DLD1 (cell line): ENCODE results near the gene NUP88.

Experiments used
- in situ Hi-C: cut with HindIII; loops from 2 replicates; pipeline ENCODE4 v1.10.0; 2017; ENCODE audit warnings: low sequenced_read_pairs

The NUP88 gene

DNA sequence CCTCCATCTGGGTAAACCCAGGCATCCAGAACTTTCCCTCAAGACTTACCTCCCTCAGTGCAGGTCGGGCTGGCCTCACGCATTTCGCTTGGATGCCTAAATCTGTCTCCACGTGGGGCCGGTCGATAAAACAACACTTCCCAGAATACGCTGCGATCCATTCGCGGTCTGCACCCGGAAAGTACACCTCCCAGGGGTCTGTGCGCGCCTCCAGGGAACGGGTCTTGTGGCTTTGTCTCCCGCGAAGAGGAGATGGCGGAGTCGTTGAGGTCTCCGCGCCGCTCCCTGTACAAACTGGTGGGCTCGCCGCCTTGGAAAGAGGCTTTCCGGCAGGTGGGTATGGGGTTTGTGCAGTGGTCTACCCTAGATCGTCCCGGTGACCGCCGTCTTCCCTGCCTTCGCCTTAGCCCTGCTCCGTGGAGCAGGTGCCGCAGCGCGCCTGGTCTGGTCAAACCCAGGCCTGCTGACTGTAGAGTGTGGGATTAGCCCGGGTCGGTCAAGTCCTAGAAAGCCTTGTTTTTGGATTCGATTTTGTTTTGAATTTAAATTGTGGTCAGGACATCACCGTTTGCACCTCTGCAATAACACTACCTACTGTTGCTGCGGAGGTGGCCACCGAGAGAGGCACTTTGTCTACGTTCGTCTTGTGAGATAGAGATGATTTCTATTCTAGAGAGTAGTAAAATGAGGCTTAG lies 644 bp upstream of the NUP88 start, which contains the start of gene RPAIN:
RPAIN (plus strand) TSS at position 224 of the 695 bp plus-strand sequence; CDS start at position 253, 29 bp downstream.
- in situ Hi-C loops = no loop called here

DNA sequence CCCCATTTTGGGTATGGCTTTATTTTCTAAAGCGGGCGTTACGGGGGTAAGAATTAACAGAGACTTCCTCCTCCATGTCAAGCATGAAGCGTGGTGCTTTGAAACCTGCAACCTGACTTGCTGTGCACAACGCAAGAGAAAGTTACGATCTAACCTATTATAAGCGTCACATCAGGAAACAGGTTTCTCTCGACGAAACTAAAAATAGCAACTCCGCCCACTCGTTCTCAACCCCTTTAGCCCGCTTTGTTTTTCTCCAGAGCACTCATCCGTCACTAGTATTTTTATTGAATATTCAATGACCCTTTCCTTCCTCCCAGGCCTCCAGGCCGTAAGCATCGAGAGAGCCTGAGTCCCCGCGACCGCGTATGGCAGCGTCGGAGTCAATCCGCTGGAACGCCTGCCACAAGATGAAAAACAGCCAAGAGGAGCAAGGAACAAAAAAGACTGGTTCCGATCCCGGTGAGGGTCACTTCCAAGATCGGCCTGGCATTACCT lies 555 bp downstream of the NUP88 start:
- in situ Hi-C loops = no loop called here

DNA sequence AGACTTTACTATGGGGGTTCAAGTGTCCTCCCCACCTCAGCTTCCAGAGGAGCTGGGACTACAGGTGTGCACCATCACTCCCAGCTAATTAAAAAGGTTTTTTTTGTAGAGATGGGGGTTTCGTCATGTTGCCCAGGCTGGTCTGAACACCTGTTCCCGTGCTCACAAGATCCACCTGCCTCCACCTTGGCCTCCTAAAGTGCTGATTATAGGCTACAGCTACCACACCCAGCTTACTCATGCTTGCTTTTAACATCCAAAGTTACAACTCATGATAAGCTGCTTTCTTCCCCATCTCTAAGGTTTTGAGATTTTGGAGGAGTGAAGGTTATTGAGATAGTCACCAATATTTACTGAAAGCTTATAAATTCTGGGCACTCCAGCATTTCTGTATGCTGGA lies 2.6 kb downstream of the NUP88 start:
- in situ Hi-C loops = no loop called here

DNA sequence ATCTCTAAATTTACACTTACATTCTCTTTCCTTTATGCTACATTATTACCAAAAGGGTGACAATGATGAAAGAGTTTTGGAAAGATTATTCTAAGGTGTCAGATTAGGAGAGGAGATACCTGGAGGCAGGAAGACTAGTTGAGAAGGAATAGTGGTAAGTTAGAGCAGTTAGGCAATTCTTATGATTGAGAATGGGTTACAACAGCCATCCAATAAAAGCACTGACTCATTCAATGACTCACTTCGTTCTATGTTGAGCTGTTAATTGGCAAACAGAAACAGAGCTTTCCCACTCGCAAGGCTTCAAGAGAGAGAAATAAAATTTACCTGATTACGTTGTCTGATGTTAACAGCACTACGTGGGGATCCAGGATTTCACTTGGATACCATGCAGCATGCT lies 5.8 kb downstream of the NUP88 start:
- in situ Hi-C loops = no loop called here

DNA sequence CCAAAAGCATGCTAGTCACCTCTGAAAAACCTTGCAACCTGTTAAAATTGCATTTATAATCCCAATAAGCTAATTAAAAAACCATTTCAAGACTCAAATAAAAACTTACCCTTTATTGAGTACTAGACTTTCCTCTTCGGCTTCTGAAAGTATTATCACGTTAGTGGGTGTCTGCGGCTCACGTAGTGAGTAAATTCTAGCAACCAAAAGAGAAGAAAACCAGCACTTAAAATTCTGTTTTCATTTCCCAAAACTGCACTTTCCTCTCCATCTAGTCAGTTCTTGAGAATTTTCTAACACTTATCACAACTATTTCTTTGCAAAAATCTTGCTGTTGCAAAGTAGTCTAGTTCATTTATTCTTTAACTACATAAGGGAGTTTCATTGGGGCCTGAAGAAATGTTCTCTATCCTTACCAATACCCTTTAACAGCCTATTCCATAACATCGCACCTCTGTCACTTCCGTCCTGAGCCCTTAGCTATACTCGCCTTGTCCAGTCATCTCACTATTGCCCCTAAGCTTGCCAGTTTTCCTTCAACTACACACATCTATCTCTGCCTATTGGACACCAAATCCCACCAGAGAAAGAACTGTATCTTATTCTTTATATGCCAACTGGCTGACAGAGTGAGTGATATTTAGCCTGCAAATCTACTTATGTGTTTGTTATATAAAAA lies 8.7 kb downstream of the NUP88 start:
- in situ Hi-C loops = no loop called here

DNA sequence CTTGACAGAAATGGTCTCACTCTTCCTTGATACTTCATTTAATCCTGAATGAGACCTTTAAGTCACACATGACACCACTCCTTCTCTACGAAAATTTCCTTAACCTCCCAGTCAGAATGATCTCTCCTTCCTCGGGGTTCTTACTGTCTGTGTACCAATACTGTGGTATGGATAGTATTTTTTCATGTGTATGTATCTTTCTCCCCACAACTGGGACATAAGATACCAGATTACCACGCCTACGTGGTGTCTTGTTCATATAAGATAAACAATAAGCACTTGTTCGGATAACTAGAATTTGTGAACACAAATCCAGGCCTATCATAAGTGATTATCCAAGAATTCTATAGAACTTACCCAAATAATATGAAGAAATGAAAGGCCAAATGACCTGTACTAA lies 11.3 kb downstream of the NUP88 start:
- in situ Hi-C loops = no loop called here

DNA sequence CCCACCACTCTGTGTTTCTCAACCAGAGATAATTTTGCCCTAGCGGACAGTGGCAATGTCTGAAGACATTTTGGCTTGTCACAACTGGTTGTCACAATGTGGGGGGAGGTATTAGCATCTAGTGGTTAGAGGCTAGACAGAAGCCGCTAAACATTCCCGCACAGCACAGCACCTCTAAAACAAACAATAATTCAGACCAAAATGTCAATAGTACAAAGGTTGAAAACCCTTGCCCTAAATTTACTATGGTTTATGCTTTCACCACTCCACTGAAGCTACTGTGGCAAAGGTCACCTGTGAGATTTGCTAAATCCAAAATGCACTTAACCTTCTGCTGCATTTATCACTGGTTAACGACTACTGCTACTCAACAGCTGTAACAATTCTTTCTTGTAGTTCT lies 14.1 kb downstream of the NUP88 start:
- in situ Hi-C loops = no loop called here

DNA sequence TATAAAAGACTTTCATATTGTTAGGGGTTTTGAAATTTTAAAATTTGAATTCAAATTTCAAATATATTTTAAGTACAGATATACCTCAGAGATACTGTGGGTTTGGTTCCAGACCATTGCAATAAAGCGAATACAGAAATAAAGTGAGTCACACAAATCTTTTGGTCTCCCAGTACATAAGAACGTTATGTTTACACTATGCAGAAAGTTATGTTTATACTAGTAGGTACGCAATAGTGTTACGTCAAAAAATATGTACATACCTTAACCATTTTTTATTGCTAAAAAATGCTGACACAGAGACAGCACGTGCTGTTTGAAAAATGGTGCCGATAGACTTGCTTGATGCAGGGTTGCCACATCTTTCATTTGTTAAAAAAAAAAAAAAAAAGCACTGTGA lies 19.7 kb downstream of the NUP88 start:
- in situ Hi-C loops = no loop called here

DNA sequence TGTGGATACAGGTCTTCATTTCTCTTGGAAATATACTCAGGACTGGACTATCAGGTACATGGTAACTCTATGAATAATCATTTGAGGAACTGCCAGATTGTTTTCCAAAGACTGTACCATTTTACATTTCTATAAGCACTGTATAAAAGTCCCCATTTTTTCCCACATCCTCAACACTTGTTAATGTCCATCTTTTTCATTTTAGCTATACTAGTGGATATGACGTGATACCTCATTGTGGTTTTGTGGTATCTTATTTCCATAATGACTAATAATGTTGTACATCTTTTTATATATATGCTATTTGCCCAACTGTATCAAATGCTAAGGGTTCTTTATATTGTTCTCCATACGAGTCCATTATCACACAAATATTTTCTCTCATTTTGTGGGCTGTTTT lies 22.9 kb downstream of the NUP88 start:
- in situ Hi-C loops = no loop called here

DNA sequence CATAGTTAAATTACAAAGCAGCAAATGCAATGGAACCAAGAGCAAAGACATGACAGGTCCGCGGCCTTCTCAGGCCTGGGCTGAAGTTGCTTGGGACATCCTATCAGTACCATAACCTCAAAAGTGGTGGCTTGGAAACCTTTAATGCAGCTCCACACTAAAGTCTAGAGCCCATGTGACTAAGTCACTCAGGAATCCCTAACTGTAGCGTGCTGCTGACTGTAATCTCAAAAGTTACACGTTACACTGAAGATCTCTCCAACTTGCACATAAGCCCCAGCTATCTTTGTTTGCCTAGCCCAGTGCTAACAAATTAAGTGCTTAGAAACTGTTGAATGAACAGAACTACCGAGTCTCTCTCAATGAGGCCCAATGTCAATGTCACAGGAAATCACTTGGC lies 27.8 kb downstream of the NUP88 start:
- in situ Hi-C loops = no loop called here

DNA sequence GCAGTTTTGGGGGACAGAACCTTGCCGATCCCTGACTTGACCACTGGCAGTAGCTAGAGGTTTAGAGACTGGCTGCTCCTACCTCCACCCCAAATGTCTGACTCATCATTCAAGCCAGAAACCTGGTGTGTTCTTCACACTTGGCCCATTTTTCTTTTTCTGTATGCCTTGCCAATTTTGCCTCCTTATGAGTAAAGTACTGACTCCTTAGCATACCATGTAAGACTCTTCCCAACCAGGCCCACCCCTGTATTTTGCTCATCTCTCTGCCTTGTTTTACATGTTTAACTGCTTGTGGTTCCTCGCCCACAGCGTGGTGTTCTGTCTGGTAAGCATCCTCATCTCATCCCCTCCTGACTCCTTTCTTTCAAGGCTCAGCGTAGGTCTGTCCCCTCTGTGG lies 37.9 kb downstream of the NUP88 start:
- in situ Hi-C loops = no loop called here

DNA sequence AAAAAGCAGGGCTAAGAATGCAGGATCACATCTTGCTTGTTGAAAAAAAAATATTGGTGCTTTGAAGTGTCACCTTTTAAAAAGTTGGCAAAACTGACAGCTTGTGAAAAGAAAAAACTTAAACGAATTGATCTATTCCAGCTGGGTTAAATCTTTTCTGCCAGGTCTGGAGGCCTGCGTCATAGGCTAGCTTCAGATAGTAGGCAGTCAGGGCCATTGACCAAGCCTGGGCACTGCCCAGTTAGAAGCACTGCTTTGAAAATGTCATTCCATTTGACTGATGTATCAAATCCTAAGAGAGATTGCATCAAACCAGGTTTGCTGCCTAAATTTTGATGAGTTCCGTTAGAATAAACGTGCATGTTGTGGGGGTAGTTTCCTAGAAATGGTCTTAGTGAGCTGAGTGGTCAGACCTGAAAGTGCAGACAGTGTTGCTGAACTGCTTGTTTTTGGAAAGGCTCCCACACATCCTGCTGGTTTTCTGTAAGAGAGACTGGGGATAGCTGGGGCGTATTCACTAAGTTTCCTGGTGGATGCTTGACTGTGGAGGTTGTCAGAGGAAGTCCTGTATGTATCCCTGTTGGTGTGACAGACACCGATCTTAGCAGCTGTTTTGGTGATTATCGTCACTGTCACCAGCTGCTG lies 38.8 kb downstream of the NUP88 start:
- in situ Hi-C loops = no loop called here

DNA sequence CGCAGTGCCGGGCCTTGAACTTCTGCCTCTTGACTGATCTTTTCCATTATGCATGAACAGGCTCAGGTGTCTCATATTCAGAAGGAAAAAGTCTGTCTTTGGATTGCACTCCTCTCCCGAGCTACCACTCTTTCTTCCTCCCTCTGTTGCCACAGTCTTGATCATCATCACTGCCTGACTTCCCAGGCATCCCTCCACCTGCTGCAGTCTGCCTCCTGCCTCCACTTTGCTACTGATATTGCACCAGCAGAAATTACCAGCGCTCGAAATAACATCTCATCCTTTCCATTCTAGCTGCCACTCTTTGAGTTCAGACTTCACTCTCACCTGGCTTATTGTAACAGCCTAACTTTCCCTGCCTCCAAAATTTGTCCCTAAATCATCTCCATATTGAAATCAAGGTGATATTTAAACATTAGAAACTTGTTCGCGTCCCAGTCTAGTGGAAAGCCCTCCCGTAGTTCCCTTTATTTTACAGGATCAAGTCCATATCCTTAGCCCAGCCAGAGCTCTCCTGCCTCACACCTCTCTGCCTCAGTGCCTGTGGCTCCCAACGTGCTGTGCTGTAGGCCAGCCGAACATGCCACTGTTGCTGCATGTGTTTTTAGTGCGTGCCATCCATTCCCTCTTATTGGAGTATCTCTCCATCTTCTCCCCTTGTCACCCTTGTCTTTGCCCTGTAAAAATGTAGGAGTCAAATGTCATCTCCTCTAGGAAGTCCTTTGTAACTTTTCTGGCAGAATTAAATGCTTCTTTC lies 39.9 kb downstream of the NUP88 start:
- in situ Hi-C loops = no loop called here

DNA sequence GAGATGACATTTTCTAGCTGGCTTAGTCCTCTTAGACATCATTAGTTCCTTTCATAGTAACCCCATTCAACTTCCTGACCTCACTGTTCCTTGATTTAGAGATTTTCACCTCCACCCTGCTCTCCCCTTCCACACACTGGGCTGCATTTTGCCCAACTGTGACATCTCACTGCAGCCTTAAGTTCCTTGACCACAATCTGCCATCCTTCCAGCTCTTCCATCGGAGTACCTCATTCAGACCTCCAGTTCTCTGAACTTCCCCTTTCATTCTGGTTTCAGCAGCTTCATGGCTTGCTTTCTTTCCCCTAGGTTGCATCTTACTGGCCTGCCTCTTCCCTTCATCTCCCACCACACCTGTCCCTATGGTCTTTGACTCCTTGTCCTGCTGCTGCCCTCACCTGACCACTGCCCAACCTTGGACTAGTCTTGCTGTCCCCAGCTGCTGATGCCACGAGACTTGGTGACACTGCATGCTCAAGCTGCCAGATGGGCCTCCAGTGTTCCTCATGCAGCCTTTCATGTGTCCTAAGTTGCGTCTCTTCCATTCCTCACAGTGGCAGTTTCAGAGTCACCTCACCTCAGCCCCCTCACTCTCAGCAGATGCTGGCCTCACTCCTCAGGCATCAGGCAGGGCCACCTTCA lies 40.8 kb downstream of the NUP88 start:
- in situ Hi-C loops = no loop called here

DNA sequence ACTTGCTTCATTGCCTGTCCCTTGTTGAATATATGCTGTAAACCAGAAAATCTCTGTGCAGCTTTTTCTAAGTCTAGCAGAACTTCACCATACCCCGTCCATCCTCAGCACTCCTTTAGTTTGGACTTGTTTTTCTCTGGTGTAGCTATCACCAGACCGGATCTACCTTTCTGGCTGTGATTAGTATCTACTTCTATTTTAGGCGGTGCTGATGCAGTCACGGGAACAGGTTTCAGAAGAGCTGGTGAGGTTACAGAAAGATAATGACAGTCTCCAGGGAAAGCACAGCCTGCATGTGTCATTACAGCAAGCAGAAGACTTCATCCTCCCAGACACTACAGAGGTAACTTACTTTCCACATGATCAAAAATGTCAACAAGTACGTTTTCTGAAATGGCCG lies 46.4 kb downstream of the NUP88 start:
- in situ Hi-C loops = no loop called here

DNA sequence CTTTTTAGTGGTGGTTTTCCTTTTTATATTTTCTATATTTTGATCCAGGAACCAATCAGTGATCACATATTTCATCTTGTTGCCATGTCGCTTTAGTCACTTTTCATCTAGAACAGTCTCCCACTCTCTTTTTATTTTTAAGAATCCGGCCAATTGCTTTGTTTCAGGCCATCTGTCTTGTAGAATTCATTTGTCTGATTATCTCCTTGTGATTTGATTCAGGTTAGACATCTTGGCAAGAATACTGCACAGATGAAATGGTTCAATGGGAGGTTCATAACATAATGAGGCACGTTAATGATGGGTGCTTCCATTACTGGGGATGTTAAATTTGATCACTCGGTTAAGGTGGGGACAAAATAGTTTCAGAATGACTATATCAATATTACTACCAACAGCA lies 49.1 kb downstream of the NUP88 start:
- in situ Hi-C loops = no loop called here

DNA sequence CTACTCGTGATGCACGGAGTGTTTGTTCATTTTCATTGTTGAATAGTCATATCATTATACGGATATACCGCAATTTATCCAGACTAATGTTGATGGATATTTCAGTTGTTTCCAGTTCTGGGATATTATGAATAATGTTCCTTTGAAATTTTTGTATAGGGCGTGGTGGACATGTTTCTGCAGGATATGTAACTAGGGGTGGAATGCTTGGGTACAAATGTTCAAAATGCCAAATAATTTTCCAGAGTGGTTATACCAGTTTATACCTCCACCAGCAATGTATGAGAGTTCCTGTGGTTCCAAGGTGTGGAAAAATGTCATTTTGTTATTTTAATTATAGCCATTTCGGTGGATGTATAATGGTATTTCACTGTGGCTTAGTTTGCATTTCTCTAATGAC lies 53.6 kb downstream of the NUP88 start:
- in situ Hi-C loops = no loop called here

DNA sequence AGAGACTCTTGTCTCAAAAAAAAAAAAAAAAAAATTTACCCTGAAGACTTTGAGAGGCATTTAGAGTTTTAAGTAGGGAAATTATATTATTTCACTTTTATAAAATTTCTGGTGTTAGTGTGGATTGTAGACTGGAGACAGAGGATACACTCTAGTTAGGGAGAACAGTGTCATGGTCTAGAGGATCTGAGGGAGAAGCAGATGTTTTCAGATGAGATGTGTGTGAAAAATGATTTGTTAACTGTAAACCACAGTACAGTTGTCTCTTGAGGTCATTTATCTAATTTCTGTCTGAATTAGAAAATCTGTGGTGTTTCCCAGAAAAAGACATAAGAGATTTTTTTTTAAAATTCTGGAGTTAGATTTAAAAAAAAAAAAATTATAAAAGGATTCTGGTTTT lies 54.8 kb downstream of the NUP88 start:
- in situ Hi-C loops = no loop called here

DNA sequence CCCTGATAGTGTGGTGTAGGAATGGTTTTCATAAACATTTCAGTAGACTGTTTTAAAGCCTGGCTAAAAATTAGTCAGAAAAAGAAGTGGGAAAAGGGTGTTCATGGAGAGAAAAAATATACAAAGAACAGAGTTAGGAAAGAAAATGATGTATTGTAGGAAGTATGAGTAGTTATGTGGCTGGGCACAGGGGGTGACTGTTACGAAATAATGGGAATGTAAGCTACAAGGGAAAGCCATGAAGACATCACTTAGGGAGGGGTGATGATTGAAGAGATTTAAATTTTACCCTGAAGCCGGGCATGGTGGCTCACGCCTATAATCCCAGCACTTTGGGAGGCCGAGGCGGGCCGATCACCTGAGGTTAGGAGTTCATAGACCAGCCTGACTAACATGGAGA lies 55.3 kb downstream of the NUP88 start:
- in situ Hi-C loops = no loop called here

DNA sequence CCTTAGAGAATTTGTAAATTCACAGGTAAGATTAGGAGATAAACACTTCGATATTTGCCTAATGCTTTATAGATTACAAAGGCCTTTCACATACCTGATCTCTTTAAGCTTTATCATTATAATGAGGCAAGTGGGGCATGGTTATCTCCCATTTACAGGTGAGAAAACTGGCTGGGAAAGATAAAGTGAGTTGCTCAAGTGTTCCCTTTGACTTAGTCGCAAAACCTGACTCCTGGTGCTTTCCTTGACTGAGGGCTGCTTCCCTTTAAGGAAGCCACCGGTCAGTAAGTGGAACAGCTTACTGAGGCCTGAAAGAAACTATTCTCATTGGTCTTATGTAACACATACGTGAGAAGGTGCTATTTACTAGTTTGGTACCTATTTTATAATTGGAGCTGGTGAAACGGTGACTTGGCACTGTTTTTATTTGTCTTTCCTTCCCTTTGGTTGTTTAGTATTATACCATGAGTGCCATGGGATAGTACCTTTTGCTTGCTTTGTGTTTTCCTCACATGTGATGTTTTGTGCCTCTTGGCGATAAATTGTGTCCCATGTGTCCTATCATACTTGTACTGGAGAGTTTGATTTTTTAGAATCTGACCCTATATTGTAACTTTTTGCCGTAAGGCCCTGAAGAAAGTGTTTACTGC lies 57.2 kb downstream of the NUP88 start:
- in situ Hi-C loops = no loop called here
